Stimulated activated CD4-positive, alpha-beta T cell treated with anti-CD3 and anti-CD28 coated beads, TNF-alpha, amount 100 ng/mL, for 48 hours (primary cell): ENCODE results near the gene TCF4.

Source experiments
- DNase-seq, 3 donors: peaks; one replicate each; pipeline ENCODE4 v3.0.0-alpha.2; 2020; ENCODE audit warnings: low read depth in 3 of 3

Gene TCF4

DNA sequence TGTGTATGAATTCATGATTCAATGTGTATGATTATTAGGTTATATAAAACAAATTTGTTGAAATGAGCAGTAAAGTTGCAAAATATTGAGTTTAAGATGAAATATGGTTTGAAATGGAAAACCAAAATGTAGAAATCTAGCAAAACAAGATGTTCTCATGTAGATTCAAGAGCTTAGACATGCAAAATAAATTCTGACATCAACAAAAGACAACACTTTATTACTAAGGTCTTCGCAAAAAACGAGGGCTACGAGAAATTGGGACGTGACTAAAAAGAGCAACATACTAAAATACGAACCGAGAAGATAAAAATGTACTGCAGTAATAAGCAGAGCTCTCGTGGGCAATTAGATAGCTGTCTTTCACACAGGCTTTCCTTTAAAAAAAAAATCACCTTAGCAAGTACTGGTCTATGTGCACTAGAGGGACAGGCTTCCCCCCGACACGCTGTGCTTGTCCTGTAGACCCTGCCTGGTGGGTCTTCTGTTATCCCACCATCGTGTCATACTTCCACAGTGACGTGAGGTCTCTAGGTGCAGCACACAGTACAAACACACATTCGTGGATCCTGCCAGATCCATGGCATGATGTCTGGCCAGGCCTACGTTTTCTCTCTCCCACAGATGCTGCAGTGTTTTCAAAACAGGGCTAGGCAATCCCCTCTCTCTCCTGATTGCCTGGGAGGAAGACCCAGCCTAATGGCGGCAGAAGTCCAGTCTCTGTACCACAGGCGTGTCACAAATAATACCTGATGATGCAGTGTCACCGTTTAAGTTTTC lies 240.8 kb downstream of the TCF4 start:
- DNase-seq = no peak

DNA sequence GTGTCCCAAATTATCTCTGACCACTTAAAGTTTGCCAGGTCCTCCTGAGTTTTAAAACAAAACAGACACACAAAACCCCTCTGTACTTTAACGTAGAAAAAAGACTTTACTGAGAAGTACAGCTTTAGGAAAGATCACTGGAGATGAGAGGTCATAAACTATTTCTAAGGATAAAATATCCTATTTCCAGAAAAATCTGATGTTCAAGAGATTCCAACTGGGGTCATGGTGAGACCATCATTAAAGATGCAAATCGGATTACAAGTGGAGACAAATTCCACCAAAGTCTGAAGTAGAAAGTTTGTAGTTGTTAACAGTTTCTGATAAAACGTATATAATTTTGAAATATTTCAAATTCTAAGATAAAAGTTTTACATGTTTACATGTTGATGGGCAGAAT lies 241.6 kb downstream of the TCF4 start:
- DNase-seq = no peak

DNA sequence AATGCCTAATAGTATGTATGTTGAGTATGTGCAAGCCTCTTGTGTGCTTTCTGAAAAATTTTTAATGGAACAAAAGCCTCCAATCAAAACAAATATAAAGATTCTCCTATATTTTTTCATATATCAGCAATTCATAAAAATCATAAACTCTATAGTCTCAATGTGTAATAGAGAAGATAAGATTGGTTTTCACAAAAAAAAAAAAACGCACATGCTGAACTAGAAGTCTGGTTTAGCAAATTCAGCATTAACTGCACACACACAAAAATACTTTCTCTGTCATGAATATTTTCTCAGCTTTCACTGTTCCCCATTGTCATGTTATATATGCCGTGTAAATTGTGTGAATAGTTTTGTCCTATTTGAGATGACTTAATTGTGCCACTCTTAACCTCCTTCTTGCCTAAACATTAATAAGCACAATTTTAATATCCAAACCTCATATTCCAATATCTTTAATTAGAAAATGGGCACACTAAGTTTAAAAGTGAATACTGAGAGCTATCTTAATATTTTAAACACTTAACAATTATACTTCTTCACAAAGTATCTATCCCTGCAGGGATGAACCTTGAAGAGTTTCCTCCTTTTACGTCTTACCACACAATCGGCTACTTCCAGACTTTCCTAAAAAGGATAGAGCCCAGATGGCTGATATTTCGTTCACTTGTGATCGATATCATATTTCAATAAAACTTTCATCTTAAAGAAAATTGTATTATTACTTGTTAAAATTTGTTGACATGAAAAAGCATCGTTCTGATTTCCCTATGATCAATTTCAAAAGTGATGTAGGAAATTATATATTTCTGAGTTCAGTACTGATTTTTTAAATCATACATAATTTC lies 242.7 kb downstream of the TCF4 start:
- DNase-seq = no peak

DNA sequence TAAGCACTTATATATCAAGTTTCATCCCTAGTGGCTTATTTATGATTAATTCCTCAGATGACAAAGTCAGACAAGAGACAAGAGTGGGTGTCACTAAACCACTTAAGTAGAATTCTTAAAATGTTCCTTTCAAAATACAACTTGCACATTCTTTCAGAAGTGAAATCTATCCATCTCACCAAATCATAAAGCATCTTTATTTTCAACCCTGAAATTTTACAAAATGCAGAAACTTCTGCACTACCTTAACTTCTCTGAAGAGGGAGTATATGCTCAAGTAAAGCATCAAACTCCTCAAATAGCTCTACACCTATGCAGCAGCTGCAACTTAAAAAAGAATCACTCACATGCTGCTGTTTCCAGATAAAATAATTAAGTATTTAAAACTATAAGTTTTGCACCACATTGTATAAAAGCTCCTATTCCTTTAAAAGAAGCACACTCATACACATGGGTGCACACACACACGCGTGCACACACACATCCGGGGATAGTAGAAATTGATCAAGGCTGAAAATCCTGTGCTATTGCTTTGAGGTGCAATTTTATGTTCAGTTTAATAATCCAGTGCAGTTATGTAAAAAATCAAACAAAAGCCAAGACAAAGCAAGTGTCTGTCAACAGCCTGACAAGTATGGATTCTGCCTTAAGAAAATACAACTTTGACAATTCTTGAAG lies 244.5 kb downstream of the TCF4 start:
- no peak for DNase-seq

DNA sequence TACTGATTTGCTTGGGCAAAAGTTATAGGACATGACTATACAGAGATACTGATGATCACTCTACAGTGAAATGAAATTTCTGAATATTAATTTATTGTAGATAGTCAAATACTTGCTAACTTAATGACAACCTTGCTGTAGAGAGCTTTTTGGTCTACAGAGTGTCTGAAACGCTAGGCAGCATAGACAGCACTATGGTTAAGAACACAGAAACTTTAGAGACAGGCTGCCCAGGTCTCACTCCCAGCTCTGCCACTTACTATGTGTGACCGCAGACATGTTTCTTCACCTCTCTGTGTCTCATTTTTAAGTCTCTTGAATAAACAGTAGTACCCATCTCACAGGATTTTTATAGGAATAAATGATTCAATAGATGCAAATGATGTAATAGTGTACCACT lies 247.0 kb downstream of the TCF4 start:
- no peak for DNase-seq

DNA sequence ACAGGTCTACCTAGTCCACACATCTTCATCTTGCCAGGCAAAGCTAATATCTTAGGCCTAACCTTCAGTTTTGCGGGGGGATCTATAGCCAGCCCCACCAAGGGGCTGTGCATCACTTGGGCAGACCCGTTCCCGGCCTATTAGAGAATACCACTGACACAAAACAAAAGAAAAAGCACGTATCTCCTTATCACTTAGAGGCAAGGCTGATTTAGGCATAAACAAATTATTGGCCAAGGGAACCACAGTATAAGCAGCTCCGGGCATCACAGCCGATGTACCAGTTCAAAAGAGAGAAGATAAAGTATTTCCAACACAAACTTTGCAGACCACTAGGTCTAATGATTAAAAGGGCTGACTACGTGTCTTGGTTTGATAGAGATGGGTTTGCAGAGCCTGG lies 248.0 kb downstream of the TCF4 start:
- DNase-seq = no peak

DNA sequence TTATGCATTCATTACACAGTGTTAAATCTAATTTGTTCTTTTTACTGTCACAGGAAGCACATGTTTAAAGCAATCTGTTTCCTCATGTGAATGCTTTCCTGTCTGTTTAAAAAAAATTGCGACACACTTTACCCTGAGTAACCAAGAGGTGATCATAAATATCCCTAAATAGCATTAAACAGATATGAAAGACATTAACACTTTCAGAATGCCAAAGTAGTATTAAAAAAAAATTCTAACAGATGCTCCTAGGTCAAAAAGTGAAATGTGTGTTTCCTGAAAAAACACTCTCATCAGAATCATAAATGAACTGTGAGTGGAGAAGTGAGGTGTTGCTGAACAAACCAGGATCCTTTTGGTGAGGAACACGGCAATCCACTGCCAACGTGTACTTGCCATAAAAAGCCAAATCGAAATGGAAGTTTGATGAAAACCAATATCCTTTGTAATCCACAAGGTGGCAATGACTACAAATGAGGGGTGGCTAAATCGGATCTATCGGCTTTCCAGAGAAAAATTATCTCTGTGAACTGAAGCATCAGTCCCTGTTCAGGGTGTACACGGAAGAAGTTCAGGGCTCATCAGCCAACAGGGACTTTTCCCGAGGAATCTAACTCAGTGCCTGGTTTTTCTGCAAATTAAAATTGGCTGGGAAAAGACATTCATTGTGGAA lies 248.9 kb downstream of the TCF4 start:
- DNase-seq = no peak

DNA sequence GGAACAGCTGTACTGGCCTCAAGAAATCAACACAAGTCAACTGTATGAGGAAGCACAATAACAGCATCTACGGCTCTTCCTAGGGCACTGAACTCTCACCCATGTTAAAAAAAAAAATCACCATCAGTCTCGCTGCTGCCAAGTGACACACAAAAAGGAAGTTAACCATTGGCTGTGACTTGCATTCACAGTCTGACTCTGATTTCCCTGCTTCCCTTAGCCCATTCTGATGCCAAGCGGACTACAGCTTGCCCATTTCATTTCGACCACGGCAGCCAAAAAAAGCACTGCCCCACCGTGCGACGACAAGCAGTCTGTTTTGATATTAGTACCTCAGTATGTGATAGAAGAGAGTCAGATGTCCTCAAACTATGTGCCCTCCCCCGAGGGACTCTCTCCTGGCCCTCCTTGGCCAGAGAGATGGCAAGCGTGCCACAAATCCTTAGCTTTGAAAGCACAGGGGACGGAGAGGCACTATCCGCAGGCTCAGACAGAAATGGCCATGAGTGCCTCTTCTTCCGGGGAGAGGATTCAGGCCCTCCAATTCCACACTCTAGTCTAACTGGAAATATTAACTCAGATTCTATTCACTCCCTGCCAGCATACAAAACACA lies 250.0 kb downstream of the TCF4 start:
- no peak for DNase-seq

DNA sequence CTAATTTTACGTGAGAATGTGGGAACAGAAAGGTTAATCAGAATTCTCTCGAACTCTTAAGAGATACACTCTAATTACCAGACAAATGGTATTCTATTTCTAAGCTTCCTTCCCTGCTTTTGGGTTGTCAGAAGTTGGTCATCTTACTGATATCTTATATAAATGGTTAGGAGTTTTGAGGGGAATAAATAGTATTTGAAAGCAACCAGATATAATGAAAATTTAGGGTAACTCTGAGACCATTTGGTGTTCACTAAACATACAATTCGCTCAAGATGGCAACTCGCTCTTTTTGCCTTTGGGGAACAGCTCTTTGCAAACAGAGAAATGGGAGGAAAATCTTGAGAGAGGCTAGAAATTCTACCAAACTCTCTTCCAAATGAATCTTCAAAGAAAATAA lies 250.9 kb downstream of the TCF4 start:
- DNase-seq = no peak

DNA sequence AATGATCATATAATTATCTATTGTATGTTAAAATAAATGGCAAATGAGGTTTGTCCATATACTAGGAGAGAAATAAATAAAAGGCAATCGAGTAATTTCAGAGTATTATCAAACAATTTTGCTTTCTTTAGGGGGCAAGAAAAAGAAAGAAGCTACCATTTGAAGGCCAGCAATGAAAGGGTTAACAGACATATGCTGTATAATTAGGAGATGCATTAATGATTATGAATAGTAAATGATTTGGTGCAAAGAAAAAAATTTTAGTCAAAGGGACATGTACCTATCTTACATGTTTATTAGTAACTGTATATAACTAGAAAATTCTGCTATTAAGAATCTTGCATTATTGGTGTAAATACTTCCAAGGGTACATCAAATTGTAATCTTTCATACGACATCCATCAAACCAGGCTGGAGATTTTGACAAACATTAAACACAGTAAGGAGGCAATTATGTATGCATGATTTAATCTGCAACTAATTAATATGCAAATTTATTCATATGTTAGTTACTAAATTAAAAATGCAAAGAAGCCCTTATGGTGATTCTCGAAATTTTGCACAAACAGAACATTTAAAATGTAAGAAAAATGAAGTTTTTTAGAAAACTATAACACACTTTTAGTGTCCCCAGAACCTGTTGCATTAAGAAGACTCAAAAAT lies 251.4 kb downstream of the TCF4 start:
- DNase-seq = no peak

DNA sequence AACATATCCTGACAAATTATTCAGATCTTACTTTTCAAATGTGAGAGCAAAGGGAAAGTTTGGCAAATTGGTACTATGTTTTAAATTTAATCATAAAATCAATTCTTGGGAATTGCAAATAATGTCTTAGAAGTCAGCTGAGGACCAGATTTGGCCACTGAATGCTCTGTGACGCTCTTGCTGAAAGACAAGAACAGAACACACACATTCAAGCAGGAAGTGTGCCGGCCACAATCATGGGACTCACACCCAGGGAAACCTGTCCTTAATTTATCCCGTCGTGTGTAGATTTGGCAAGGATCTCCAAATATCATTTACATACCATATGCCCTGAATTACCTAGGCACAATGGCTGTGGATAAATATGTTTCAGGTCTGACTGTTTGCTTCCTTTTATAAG lies 253.1 kb downstream of the TCF4 start:
- DNase-seq = no peak

DNA sequence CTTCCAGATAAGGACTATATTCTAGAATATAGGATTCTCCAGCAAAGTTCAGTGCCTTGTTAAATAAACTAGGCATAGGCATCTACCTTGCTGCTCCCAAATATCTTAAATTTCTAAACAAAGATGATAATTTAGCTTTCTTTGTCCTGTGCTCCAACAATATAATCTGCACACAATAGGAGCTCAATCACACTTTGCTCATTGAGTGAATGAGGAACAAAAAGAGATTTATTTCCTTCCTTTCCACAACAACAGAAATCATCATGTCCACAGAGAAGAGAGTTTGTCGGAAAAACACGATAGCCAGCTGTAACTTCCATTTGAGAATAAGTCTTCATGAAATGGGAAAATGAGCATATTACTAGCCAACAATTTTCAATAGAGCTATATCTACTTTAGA lies 256.7 kb downstream of the TCF4 start:
- no peak for DNase-seq

DNA sequence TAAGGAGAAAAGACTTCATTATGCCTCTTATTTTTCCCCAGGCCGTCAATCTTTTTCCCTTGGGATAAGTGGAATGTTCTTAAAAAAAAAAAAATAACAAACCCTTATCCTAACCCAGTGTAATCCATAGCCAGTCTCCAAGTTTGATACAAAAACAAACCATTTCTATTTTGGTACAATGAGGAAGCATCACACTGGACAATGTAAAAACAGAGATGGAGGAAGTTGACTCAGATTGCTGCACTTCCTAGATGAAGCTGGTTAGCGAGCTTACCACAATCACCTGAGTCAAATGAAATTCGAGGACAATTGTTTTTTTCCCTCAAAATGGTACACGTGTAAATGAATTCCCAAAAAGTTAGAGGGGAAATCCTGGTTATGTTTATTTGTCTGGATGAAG lies 259.7 kb downstream of the TCF4 start:
- DNase-seq = no peak

DNA sequence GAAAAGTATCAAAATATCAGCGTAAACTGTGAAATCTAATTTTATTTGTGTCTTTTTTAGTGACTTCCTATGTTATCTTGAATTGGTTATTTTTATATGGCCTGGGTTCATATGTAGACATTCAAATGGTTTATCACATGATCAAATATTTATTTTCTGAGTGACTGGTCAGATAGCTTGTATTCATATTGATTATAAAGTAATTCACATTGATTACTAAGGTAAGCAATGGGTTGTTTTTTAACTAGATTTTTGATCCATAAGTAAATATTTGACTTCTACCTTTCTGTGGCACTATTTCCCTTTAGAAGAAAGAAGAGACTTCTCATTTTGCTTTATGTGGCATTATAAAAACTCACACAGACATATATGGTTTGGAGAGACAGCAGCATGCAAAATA lies 260.5 kb downstream of the TCF4 start:
- no peak for DNase-seq

DNA sequence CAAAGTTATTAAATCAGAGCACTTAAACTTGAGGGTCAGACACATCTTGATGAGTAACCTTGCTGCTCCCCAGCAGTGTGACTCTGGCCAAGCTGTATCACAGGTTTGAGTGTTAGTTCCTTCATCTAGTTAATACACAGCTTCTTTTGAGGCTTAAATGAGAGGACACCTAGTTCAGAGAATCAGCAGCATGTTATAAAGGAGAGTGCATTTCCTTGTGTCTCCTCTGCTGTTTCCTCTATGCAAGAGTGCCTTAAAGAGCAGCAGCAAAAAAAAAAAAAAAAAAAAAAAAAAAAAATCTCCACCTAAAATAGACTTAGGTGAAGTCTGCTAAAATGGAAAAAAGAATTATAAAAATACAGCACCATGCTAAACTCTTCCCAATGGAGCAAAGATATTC lies 261.9 kb downstream of the TCF4 start:
- no peak for DNase-seq

DNA sequence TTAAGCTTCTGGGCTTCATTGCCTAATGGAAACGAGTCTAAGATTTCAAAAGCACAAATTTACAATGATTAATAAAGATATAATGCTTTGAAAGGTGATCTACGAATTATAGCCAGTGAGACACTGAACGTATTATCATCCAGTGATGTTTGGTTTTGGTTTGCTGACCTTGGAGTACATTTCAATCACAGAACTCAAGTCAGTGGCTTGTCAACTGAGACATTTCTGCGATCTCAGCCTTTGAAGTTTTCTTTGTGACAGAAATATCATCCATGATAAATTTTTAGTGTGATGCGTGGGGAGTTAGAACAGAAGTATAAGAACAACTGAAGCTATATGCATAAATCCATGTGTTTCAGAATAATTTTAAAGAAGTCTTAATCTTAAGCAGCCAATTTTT lies 263.8 kb downstream of the TCF4 start:
- DNase-seq = no peak

DNA sequence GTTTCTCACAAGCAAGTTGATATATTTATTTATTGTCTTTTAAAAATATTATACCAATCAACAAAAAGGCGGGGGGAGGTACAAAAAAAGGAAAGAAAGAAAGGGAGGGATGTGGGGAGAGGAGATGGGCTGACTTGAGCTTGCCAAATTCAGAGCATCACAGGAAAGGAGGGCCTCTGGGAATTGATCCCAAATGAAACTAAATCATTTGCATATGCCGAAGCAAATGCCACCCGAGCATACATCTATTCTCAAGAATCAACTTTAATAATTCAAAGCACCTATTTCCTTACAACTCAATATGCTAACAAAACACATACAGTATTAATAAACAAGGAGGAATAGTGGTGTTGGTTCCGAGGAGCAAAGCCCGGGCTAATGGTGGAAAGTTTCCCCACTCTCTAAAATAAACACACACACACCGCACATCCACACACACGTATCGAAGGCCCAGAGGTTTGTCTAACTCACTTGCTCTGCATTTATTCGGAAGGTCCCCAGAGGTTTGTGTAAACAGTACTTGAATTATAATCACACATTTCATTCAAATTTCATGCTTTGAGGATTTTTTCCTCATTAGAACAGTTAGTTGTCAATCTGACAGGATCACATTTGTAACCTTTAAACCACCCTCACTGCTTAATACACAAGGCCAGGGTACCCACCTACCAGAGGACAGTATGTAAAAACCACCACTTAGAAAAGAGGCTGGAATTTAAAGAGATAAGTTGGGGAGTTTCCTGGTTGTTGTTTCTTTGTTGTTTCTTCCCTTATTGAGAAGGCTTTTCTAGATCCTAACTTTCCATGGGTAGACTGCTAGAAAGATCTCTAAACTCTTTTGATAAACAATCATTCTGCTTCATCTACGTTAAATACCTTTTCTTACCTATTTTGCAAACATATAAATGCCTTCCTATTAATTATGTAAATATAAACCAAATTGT lies 264.7 kb downstream of the TCF4 start:
- DNase-seq = no peak

DNA sequence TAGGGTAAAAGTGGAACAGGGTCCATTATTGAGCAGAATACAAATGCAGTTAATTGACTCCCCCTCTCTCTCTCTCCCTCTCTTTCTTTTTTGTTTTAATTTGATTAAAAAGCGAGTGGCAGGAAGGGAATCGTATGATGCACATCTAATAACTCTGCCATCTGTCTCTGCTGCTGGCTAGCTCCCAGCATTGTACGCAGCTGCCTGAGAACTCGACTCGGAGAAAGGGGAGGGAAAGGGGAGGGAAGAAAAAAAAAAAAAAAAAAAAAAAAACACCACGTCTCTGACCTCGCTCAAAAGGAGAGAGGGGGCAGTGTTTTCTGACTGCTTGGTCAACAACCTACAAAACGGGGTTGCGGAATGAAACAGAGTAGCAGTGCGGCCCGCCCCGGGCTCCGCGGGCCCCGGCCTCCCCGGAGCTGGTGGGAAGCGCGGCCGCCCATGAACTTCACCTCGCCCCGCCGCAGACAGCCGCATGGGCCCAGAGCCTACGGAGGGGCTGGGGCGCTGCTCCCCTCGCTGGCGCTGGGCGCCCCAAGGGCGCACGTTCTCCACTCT lies 265.7 kb downstream of the TCF4 start:
- no peak for DNase-seq

DNA sequence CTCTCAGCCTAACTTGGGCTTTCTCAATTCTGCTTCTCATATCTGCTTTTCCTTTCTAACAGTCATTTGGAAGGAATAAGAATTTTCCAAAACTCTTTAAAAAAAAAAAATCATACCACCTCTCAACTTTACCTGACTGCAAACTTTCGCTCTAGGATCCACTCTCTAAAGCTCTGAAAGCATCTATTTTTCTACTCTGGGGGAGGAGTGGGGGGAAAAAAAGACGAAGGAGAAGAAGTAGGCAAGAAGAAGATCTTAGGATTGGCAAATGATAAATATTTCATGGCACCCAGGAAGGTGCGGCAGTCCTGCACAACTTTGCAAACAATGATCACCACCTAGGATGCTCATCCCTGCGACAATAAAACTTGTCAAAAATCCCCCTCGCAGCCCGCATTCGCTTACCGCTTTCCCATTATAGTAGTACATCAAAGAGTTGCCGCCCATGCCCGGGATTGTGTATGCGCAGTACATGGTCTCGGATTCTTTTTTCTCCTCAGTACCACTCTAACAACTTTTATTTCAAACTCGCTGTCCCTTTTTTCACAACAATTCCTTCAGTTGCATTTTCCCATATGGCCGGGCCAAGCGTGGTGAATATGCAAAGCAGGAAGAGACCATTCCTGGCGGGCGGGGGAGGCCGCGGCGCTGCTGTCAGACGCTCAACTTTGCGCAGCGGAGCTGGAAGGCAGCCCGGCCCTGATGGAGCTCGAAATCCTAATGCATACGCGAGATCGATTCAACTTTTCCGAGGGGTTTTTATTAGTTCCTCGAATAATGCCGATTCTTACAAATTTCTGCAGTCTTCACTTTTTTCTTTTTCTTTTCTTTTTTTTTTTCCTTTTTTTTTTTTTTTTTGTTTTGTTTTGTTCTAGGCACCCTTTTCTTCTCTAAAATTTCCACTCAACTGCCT lies 266.5 kb downstream of the TCF4 start:
- peak in 2 of 3 donors; percentile 1 to 6 for DNase-seq
